ENCODE data around the gene TUSC2. TPM values are rescaled to one million over a fixed set of nuclear protein-coding genes. Genes with fewer than 3 reads are reported as not detected.

Gene TUSC2
- total and polyA plus RNA-seq, 2 experiments from 2014 or later, result 30.0 to 45.6 TPM

- Histone ChIP-seq H3K4me3 (peak within 1 kb of the TSS; percentile 81), H3K4me1 (ENCODE audit: insufficient read depth) (peaks cover 20% of the 10 kb centered on the region), H4K20me1 (ENCODE audit: insufficient read depth, poor library complexity, severe bottlenecking) (peaks cover 8% of the 10 kb centered on the region), H3K79me2 (peaks cover 28% of the 10 kb centered on the region), H3K9me2 (replicated peaks; ENCODE audit: insufficient read depth) (no peaks in the 10 kb centered on the region), H3K4me2 (peak within 1 kb of the TSS; percentile 91), H2AFZ (peak within 1 kb of the TSS; percentile 33), H3K9me3 (ENCODE audit: low read depth) (no peaks in the 10 kb centered on the region), H3K36me3 (replicated peaks; ENCODE audit: insufficient read depth, low read depth) (no peaks in the 10 kb centered on the region), H3K27ac (peak within 1 kb of the TSS; percentile 92), H3K27me3 (no peaks in the 10 kb centered on the region)
- peak; percentile 96 for DNase-seq (ENCODE audit: low spot score)
- WGBS (ENCODE audit: low lambda C conversion rate, missing lambda C conversion rate), result 2% methylated on average over 52 of the region's 64 CpGs
- TF ChIP-seq CTCF (IDR thresholded peaks at IDR 0.05; ENCODE audit: poor library complexity), result no peak
- TF ChIP-seq EZH2phosphoT487 (IDR thresholded peaks at IDR 0.05; ENCODE audit: low read depth, severe bottlenecking, unreplicated experiment), result no peak
- TF ChIP-seq EZH2 (IDR thresholded peaks at IDR 0.05; ENCODE audit: borderline replicate concordance), result no peak
Measured at GRCh38 chr3:50350527-50351322, 22.7 kb upstream of the TUSC2 start, which contains the start of the genes CYB561D2 and NPRL2. Gene CYB561D2, plus strand, starts transcription at chr3:50350862. Its CDS starts 572 bp downstream, at chr3:50351434. Gene NPRL2, minus strand, starts transcription at chr3:50350775. Its CDS starts 123 bp downstream, at chr3:50350652.

- H3K4me1 ChIP-seq (ENCODE audit: insufficient read depth), result peaks cover 25% of the 10 kb centered on the region
- no peaks in the 10 kb centered on the region for H3K36me3 ChIP-seq (replicated peaks; ENCODE audit: insufficient read depth, low read depth)
- DNase-seq (ENCODE audit: low spot score), result no peak
- no peak for TF ChIP-seq CTCF (IDR thresholded peaks at IDR 0.05; ENCODE audit: poor library complexity)
- no peak for TF ChIP-seq EZH2 (IDR thresholded peaks at IDR 0.05; ENCODE audit: borderline replicate concordance)
- no peak for TF ChIP-seq EZH2phosphoT487 (IDR thresholded peaks at IDR 0.05; ENCODE audit: low read depth, severe bottlenecking, unreplicated experiment)
- no peaks in the 10 kb centered on the region for H3K27me3 ChIP-seq
- H3K9me2 ChIP-seq (replicated peaks; ENCODE audit: insufficient read depth), result no peaks in the 10 kb centered on the region
- H3K9me3 ChIP-seq (ENCODE audit: low read depth), result no peaks in the 10 kb centered on the region
- peak overlapping the region; percentile 92 for H3K27ac ChIP-seq
- H3K4me3 ChIP-seq, result peak overlapping the region; percentile 81
- H4K20me1 ChIP-seq (ENCODE audit: insufficient read depth, poor library complexity, severe bottlenecking), result peaks cover 2% of the 10 kb centered on the region
- peak overlapping the region; percentile 33 for H2AFZ ChIP-seq
- peak overlapping the region; percentile 91 for H3K4me2 ChIP-seq
- H3K79me2 ChIP-seq, result peaks cover 22% of the 10 kb centered on the region
- WGBS (ENCODE audit: low lambda C conversion rate, missing lambda C conversion rate), result 44% methylated on average over 7 of the region's 7 CpGs
Measured at GRCh38 chr3:50350213-50350526, 22.1 kb upstream of the TUSC2 start.

- H2AFZ ChIP-seq, result no peak overlapping the region
- H3K27me3 ChIP-seq, result no peaks in the 10 kb centered on the region
- H3K4me3 ChIP-seq, result no peak overlapping the region
- H4K20me1 ChIP-seq (ENCODE audit: insufficient read depth, poor library complexity, severe bottlenecking), result no peaks in the 10 kb centered on the region
- no peaks in the 10 kb centered on the region for H3K36me3 ChIP-seq (replicated peaks; ENCODE audit: insufficient read depth, low read depth)
- peak; percentile 85 for DNase-seq (ENCODE audit: low spot score)
- no peak overlapping the region for H3K4me2 ChIP-seq
- H3K4me1 ChIP-seq (ENCODE audit: insufficient read depth), result peaks cover 25% of the 10 kb centered on the region
- 29% methylated on average over 14 of the region's 14 CpGs for WGBS (ENCODE audit: low lambda C conversion rate, missing lambda C conversion rate)
- no peaks in the 10 kb centered on the region for H3K9me2 ChIP-seq (replicated peaks; ENCODE audit: insufficient read depth)
- H3K79me2 ChIP-seq, result peaks cover 20% of the 10 kb centered on the region
- TF ChIP-seq EZH2 (IDR thresholded peaks at IDR 0.05; ENCODE audit: borderline replicate concordance) (no peak), CTCF (IDR thresholded peaks at IDR 0.05; ENCODE audit: poor library complexity) (peak; percentile 64)
- H3K9me3 ChIP-seq (ENCODE audit: low read depth), result no peaks in the 10 kb centered on the region
- peak overlapping the region; percentile 20 for H3K27ac ChIP-seq
Measured at GRCh38 chr3:50347187-50347813, 19.3 kb upstream of the TUSC2 start.

All from hepatocyte (in vitro differentiated cells).